AG04449 (cell line): Measurements from ENCODE around the gene KDELR1.

ENCODE experiments used
- CTCF ChIA-PET: fragments of 350-600 bp; formaldehyde crosslinking; extraction: SDS; loops from one replicate; lab custom pipeline; 2021; ENCODE audit warnings: antibody characterized with exemption; lab: Yijun Ruan, JAX
- POLR2A ChIA-PET: fragments of 400-600, 350-600 bp; formaldehyde crosslinking; extraction: SDS; loops from one replicate; lab custom pipeline; 2020; ENCODE audit warnings: antibody characterized with exemption, inconsistent platforms; lab: Yijun Ruan, JAX
- DNase-seq: peaks from one replicate; pipeline ENCODE4 v3.0.0-alpha.2; 2010; ENCODE audit warnings: low read depth, low spot score
- H3K4me3 ChIP-seq: 2 replicates; pipeline ENCODE4 v1.5.1; 2011; ENCODE audit warnings: low read depth, mild to moderate bottlenecking, control low read depth, low read length
- CTCF ChIP-seq: IDR thresholded peaks from one replicate; pipeline ENCODE4 v1.5.1; 2011; ENCODE audit warnings: mild to moderate bottlenecking, moderate library complexity, low read length, control low read depth, inconsistent platforms; ENCODE audit not compliant: insufficient read depth; ENCODE audit errors: missing control alignments

Gene KDELR1

GRCh38 chr19:48396016-48396823, 4.9 kb upstream of the KDELR1 start:
- H3K4me3 ChIP-seq = no peak overlapping the region
- TF ChIP-seq CTCF = no peak
- DNase-seq = no peak
- ChIA-PET CTCF (interaction anchor here (0.8 to 1.4 kb wide), 5 partner anchors 8 to 94 kb away, joined by 3 to 5 read pairs (median 3); no protein-coding TSS in a partner anchor), POLR2A (no interaction called here)

GRCh38 chr19:48395499-48395898, 4.1 kb upstream of the KDELR1 start:
- DNase-seq = no peak
- H3K4me3 ChIP-seq = no peak overlapping the region
- ChIA-PET CTCF (interaction anchor here (0.8 to 1.4 kb wide), 5 partner anchors 9 to 94 kb away, joined by 3 to 5 read pairs (median 3); no protein-coding TSS in a partner anchor), POLR2A (interaction anchor here (0.9 kb wide), 1 partner anchor 69 kb away, joined by 3 read pairs; no protein-coding TSS in a partner anchor)
- no peak for TF ChIP-seq CTCF

- H3K4me3 ChIP-seq = no peak overlapping the region
- no peak for DNase-seq
- TF ChIP-seq CTCF = no peak
- ChIA-PET POLR2A (interaction anchor here (0.9 kb wide), 1 partner anchor 69 kb away, joined by 3 read pairs; no protein-coding TSS in a partner anchor), CTCF (interaction anchor here (1.2 to 1.4 kb wide), 4 partner anchors 9 to 95 kb away, joined by 3 to 5 read pairs (median 3); no protein-coding TSS in a partner anchor)
These were observed 3.8 kb upstream of the KDELR1 start for GRCh38 chr19:48395170-48395455.

GRCh38 chr19:48394331-48395169, 3.2 kb upstream of the KDELR1 start:
- POLR2A ChIA-PET = interaction anchor here (0.9 kb wide), 1 partner anchor 68 kb away, joined by 3 read pairs; no protein-coding TSS in a partner anchor
- TF ChIP-seq CTCF = no peak
- DNase-seq = no peak

GRCh38 chr19:48393559-48394330, 2.4 kb upstream of the KDELR1 start, which contains the start of gene GRIN2D:
TSS of gene GRIN2D (plus strand) at chr19:48393668. CDS start at chr19:48398393, 4,725 bp downstream.
- DNase-seq = no peak
- ChIA-PET CTCF (interaction anchor here (0.7 to 1.9 kb wide), 10 partner anchors 10 to 94 kb away, joined by 3 to 7 read pairs (median 4); no protein-coding TSS in a partner anchor), POLR2A (no interaction called here)
- peak; percentile 11 for TF ChIP-seq CTCF
- peak within 1 kb of the TSS; percentile 51 for H3K4me3 ChIP-seq

More at GRCh38 chr19:48394331-48395169, 3.2 kb upstream of the KDELR1 start:
- peak overlapping the region; percentile 51 for H3K4me3 ChIP-seq
- CTCF ChIA-PET = interaction anchor here (0.7 to 1.9 kb wide), 10 partner anchors 9 to 95 kb away, joined by 3 to 7 read pairs (median 3); no protein-coding TSS in a partner anchor
